ENCODE data around the gene SLCO4C1.
"Not testable (repeated sequence)": the region's sequence is repeated elsewhere in the genome, so short reads cannot be mapped to it uniquely, and the experiment has no call there.

The SLCO4C1 gene

GRCh38 chr5:102296178-102296817, at the start of gene SLCO4C1:
SLCO4C1 (minus strand) TSS chr5:102296284; CDS start chr5:102296262, 22 bp downstream.
- DNase-seq: peak; percentile 82

- DNase-seq: no peak
These were observed 45.7 kb upstream of the SLCO4C1 start for GRCh38 chr5:102341681-102342288.

GRCh38 chr5:102324714-102325113, 28.6 kb upstream of the SLCO4C1 start:
- no peak for DNase-seq

- DNase-seq: not testable (repeated sequence)
These were observed 22.7 kb upstream of the SLCO4C1 start for GRCh38 chr5:102318801-102319200.

- no peak for DNase-seq
These were observed 18.2 kb upstream of the SLCO4C1 start for GRCh38 chr5:102314328-102314727.

- DNase-seq: no peak
These were observed 17.8 kb upstream of the SLCO4C1 start for GRCh38 chr5:102313912-102314311.

GRCh38 chr5:102312586-102313370, 16.7 kb upstream of the SLCO4C1 start:
- DNase-seq: no peak

GRCh38 chr5:102309586-102309985, 13.5 kb upstream of the SLCO4C1 start:
- DNase-seq: no peak

GRCh38 chr5:102307232-102307631, 11.1 kb upstream of the SLCO4C1 start:
- DNase-seq: no peak

GRCh38 chr5:102306121-102306520, 10.0 kb upstream of the SLCO4C1 start:
- DNase-seq: no peak

GRCh38 chr5:102295534-102296177, 428 bp downstream of the SLCO4C1 start:
- peak; percentile 3 for DNase-seq

- no peak for DNase-seq
These were observed 1.1 kb downstream of the SLCO4C1 start for GRCh38 chr5:102294886-102295395.

GRCh38 chr5:102290004-102290403, 6.1 kb downstream of the SLCO4C1 start:
- DNase-seq: no peak

GRCh38 chr5:102289251-102289899, 6.7 kb downstream of the SLCO4C1 start:
- DNase-seq: no peak

GRCh38 chr5:102288630-102289029, 7.5 kb downstream of the SLCO4C1 start:
- no peak for DNase-seq

GRCh38 chr5:102286476-102286875, 9.6 kb downstream of the SLCO4C1 start:
- DNase-seq: no peak

- no peak for DNase-seq
These were observed 12.8 kb downstream of the SLCO4C1 start for GRCh38 chr5:102283102-102283797.

GRCh38 chr5:102279711-102280110, 16.4 kb downstream of the SLCO4C1 start:
- no peak for DNase-seq

GRCh38 chr5:102278231-102278630, 17.9 kb downstream of the SLCO4C1 start:
- DNase-seq: no peak

- no peak for DNase-seq
These were observed 18.9 kb downstream of the SLCO4C1 start for GRCh38 chr5:102277144-102277543.

GRCh38 chr5:102271759-102272158, 24.3 kb downstream of the SLCO4C1 start:
- no peak for DNase-seq

GRCh38 chr5:102270036-102270435, 26.0 kb downstream of the SLCO4C1 start:
- DNase-seq: no peak
